Measurements from ENCODE around the gene PJVK. TPM values are rescaled to one million over a fixed set of nuclear protein-coding genes. Genes with fewer than 3 reads are reported as not detected.

PJVK gene
- polyA plus RNA-seq, 1 experiment: 1.5 TPM

- no peaks in the 10 kb centered on the region for H3K27me3 ChIP-seq (ENCODE audit: control insufficient read depth, insufficient read depth, low read length)
- ChIA-PET POLR2A (no interaction called here), CTCF (no interaction called here)
- DNase-seq (ENCODE audit: low read depth): no peak
- no peak overlapping the region for H3K4me3 ChIP-seq (ENCODE audit: low read depth, low read length)
- no peak for TF ChIP-seq CTCF (IDR thresholded peaks at IDR 0.05; ENCODE audit: insufficient read depth, low read depth, low read length)
- no peaks in the 10 kb centered on the region for H3K36me3 ChIP-seq (ENCODE audit: control insufficient read depth, insufficient read depth, low read length)
These were observed 25.3 kb downstream of the PJVK start for GRCh38 chr2:178476477-178476876.

GRCh38 chr2:178477443-178478129, 26.4 kb downstream of the PJVK start:
- CTCF ChIA-PET: interaction anchor here (0.6 kb wide), 1 partner anchor 492 kb away, joined by 3 read pairs; no protein-coding TSS in a partner anchor
- no peak for DNase-seq (ENCODE audit: low read depth)
- POLR2A ChIA-PET: no interaction called here
- H3K36me3 ChIP-seq (ENCODE audit: control insufficient read depth, insufficient read depth, low read length): no peaks in the 10 kb centered on the region
- TF ChIP-seq CTCF (IDR thresholded peaks at IDR 0.05; ENCODE audit: insufficient read depth, low read depth, low read length): no peak
- no peaks in the 10 kb centered on the region for H3K27me3 ChIP-seq (ENCODE audit: control insufficient read depth, insufficient read depth, low read length)
- H3K4me3 ChIP-seq (ENCODE audit: low read depth, low read length): peak overlapping the region; percentile 50

GRCh38 chr2:178478130-178478438, 26.9 kb downstream of the PJVK start:
- ChIA-PET POLR2A (no interaction called here), CTCF (interaction anchor here (0.6 kb wide), 1 partner anchor 493 kb away, joined by 3 read pairs; no protein-coding TSS in a partner anchor)
- Histone ChIP-seq H3K4me3 (ENCODE audit: low read depth, low read length) (peak overlapping the region; percentile 50), H3K36me3 (ENCODE audit: control insufficient read depth, insufficient read depth, low read length) (no peaks in the 10 kb centered on the region), H3K27me3 (ENCODE audit: control insufficient read depth, insufficient read depth, low read length) (no peaks in the 10 kb centered on the region)
- DNase-seq (ENCODE audit: low read depth): no peak
- TF ChIP-seq CTCF (IDR thresholded peaks at IDR 0.05; ENCODE audit: insufficient read depth, low read depth, low read length): no peak

- POLR2A ChIA-PET: no interaction called here
- CTCF ChIA-PET: interaction anchor here (0.6 kb wide), 1 partner anchor 493 kb away, joined by 3 read pairs; no protein-coding TSS in a partner anchor
- TF ChIP-seq CTCF (IDR thresholded peaks at IDR 0.05; ENCODE audit: insufficient read depth, low read depth, low read length): peak; percentile 78
These were observed 27.5 kb downstream of the PJVK start, which contains the start of gene FKBP7 for GRCh38 chr2:178478439-178479274. Gene FKBP7 (minus strand): TSS chr2:178478600. CDS start chr2:178478499, 101 bp downstream.

GRCh38 chr2:178479275-178479616, 28.1 kb downstream of the PJVK start:
- Histone ChIP-seq H3K27me3 (ENCODE audit: control insufficient read depth, insufficient read depth, low read length) (no peaks in the 10 kb centered on the region), H3K36me3 (ENCODE audit: control insufficient read depth, insufficient read depth, low read length) (no peaks in the 10 kb centered on the region), H3K4me3 (ENCODE audit: low read depth, low read length) (peak overlapping the region; percentile 50)
- no peak for TF ChIP-seq CTCF (IDR thresholded peaks at IDR 0.05; ENCODE audit: insufficient read depth, low read depth, low read length)
- no peak for DNase-seq (ENCODE audit: low read depth)
- CTCF ChIA-PET: no interaction called here
- POLR2A ChIA-PET: no interaction called here

More at GRCh38 chr2:178478439-178479274, 27.5 kb downstream of the PJVK start, which contains the start of gene FKBP7:
- Histone ChIP-seq H3K36me3 (ENCODE audit: control insufficient read depth, insufficient read depth, low read length) (no peaks in the 10 kb centered on the region), H3K4me3 (ENCODE audit: low read depth, low read length) (peak within 1 kb of the TSS; percentile 50), H3K27me3 (ENCODE audit: control insufficient read depth, insufficient read depth, low read length) (no peaks in the 10 kb centered on the region)
- DNase-seq (ENCODE audit: low read depth): no peak

Measured in BJ (cell line).